HepG2 (cell line): Measurements from ENCODE around the gene ARFGAP1. TPM values are rescaled to one million over a fixed set of nuclear protein-coding genes. Genes with fewer than 3 reads are reported as not detected.

Experiments used
- ARNTL ChIP-seq: sonication (generic); formaldehyde crosslinking; IDR thresholded peaks from 2 replicates; pipeline ENCODE4 v1.4.0; 2020; ENCODE audit warnings: mild to moderate bottlenecking, missing genetic modification reagents
- ATF2 ChIP-seq: sonication (generic); formaldehyde crosslinking; IDR thresholded peaks from 2 replicates; pipeline ENCODE4 v1.4.0; 2020; ENCODE audit warnings: missing genetic modification reagents
- BHLHE40 ChIP-seq: IDR thresholded peaks from 2 replicates; pipeline ENCODE4 v1.6.1; 2011; ENCODE audit warnings: low read length, improper control_type of control experiment
- CREM ChIP-seq, 2 experiments: sonication (generic) in 1 of 2; formaldehyde crosslinking in 1 of 2; IDR thresholded peaks; 2 replicates each; pipeline versions ENCODE4 v1.4.0 to v1.6.1; 2016 to 2020; ENCODE audit warnings: antibody characterized with exemption in 1 of 2, mild to moderate bottlenecking in 1 of 2, missing genetic modification reagents in 1 of 2
- ETV5 ChIP-seq: IDR thresholded peaks from 2 replicates; pipeline ENCODE4 v1.6.1; 2018; ENCODE audit warnings: missing biosample characterization, missing genetic modification reagents, inconsistent platforms, borderline replicate concordance
- PREB ChIP-seq: sonication (generic); formaldehyde crosslinking; IDR thresholded peaks from 2 replicates; pipeline ENCODE4 v1.4.0; 2020; ENCODE audit warnings: missing genetic modification reagents
- SALL1 ChIP-seq: sonication (generic); formaldehyde crosslinking; IDR thresholded peaks from 2 replicates; pipeline ENCODE4 v1.8.0; 2022; ENCODE audit warnings: mild to moderate bottlenecking, missing genetic modification reagents
- ZFYVE20 ChIP-seq: sonication (generic); formaldehyde crosslinking; IDR thresholded peaks from 2 replicates; pipeline ENCODE4 v1.8.0; 2023; ENCODE audit warnings: low read depth, mild to moderate bottlenecking, moderate library complexity, missing genetic modification reagents, borderline replicate concordance
- ZMYM2 ChIP-seq: sonication (generic); formaldehyde crosslinking; IDR thresholded peaks from 2 replicates; pipeline ENCODE4 v1.8.0; 2022; ENCODE audit warnings: mild to moderate bottlenecking, missing genetic modification reagents
- ZNF407 ChIP-seq: sonication (generic); formaldehyde crosslinking; IDR thresholded peaks from one replicate; pipeline ENCODE4 v1.5.1; 2020; ENCODE audit warnings: mild to moderate bottlenecking, missing genetic modification reagents; ENCODE audit errors: not compliant biosample characterization
- ZNF761 ChIP-seq: sonication (generic); formaldehyde crosslinking; conservative IDR thresholded peaks from 2 replicates; pipeline ENCODE4 v1.4.0; 2020; ENCODE audit warnings: mild to moderate bottlenecking, missing genetic modification reagents
- ZNF770 ChIP-seq: sonication (generic); formaldehyde crosslinking; IDR thresholded peaks from 2 replicates; pipeline ENCODE4 v1.5.0; 2020; ENCODE audit warnings: mild to moderate bottlenecking, missing genetic modification reagents
- polyA plus RNA-seq, 8 experiments: library from polyadenylated mRNA; depleted of rRNA in 3 of 8; stranded (reverse) in 7 of 8; unstranded in 1 of 8; fragments of >200 nt; fragmentation: Illumina TruSeq in 4 of 8; extraction: Trizol in 4 of 8; gene quantifications; 2 replicates each; pipeline versions ENCODE4 v1.2.1 to v1.2.3, GENCODE V29; 2011 to 2016; ENCODE audit warnings: low read depth in 4 of 8, missing spikeins in 1 of 8, mixed read lengths in 1 of 8; ENCODE audit not compliant: insufficient read depth in 1 of 8
- total RNA-seq, 5 experiments: library from RNA; depleted of rRNA; stranded (reverse); fragments of >200 nt; fragmentation: Illumina TruSeq; extraction: Trizol; gene quantifications; 2 replicates each; pipeline ENCODE4 v1.2.3, GENCODE V29; 2016; ENCODE audit warnings: low read depth in 1 of 5

Gene ARFGAP1
- total and polyA plus RNA-seq, 2 of the 13 experiments (the other 11 are each of a cell fraction or from before 2014, with no cell fraction given), result 132 TPM

- TF ChIP-seq ZNF761, result 0 out of 2 replicates have a peak, but pooled peaks have one; percentile 62
- no peak; the same call in 1 of the 2 replicates for TF ChIP-seq ARNTL (CRISPR knock-in tag)
- 0 out of 2 replicates have a peak, but pooled peaks have one; percentile 20 for TF ChIP-seq ZFYVE20 (CRISPR knock-in tag)
- TF ChIP-seq SALL1, result peak; percentile 72
- peak; percentile 72 for TF ChIP-seq ETV5
- TF ChIP-seq ATF2 (CRISPR knock-in tag), result peak; percentile 86
- peak; percentile 65 for TF ChIP-seq BHLHE40
- TF ChIP-seq ZNF407 (CRISPR knock-in tag), result peak; percentile 63
- TF ChIP-seq ZNF770 (CRISPR knock-in tag), result peak; percentile 89
- TF ChIP-seq ZMYM2 (CRISPR knock-in tag), result no peak
- TF ChIP-seq PREB (CRISPR knock-in tag), result no peak
- TF ChIP-seq CREM (IDR thresholded peaks at IDR 0.05), result peak; percentile 46; the same call in 1 of the 2 replicates
- no peak for TF ChIP-seq CREM (CRISPR knock-in tag; IDR thresholded peaks at IDR 0.05)
These were observed at the start of gene ARFGAP1 (continued) for GRCh38 chr20:63272105-63273058.
